Measurements from ENCODE around the gene UBXN7.
"Not testable (repeated sequence)": the region's sequence is repeated elsewhere in the genome, so short reads cannot be mapped to it uniquely, and the experiment has no call there.

UBXN7 gene

GRCh38 chr3:196321162-196321561 lies 111.1 kb downstream of the UBXN7 start:
- Histone ChIP-seq H3K79me2 (ENCODE audit: low read length) (peaks cover 8% of the 10 kb centered on the region), H3K4me3 (ENCODE audit: low read length) (no peak overlapping the region), H3K4me1 (ENCODE audit: low read length) (no peaks in the 10 kb centered on the region), H3K27ac (ENCODE audit: low read length) (no peak overlapping the region), H3K9ac (ENCODE audit: low read length) (no peak overlapping the region), H4K20me1 (ENCODE audit: insufficient read depth, low read length) (no peaks in the 10 kb centered on the region), H2AFZ (ENCODE audit: low read depth, low read length) (no peak overlapping the region), H3K9me3 (ENCODE audit: insufficient read depth, low read length) (no peaks in the 10 kb centered on the region), H3K36me3 (replicated peaks; ENCODE audit: low read depth, low read length) (no peaks in the 10 kb centered on the region), H3K27me3 (ENCODE audit: low read depth, low read length) (no peaks in the 10 kb centered on the region), H3K4me2 (ENCODE audit: low read length) (no peak overlapping the region)
- no peak for TF ChIP-seq EZH2phosphoT487 (IDR thresholded peaks at IDR 0.05; ENCODE audit: low read depth)
- TF ChIP-seq CTCF (IDR thresholded peaks at IDR 0.05; ENCODE audit: low read depth, low read length): no peak

GRCh38 chr3:196320137-196320536 lies 112.1 kb downstream of the UBXN7 start:
- no peak overlapping the region for H2AFZ ChIP-seq (ENCODE audit: low read depth, low read length)
- no peak overlapping the region for H3K9ac ChIP-seq (ENCODE audit: low read length)
- H3K9me3 ChIP-seq (ENCODE audit: insufficient read depth, low read length): no peaks in the 10 kb centered on the region
- no peak overlapping the region for H3K4me3 ChIP-seq (ENCODE audit: low read length)
- H3K36me3 ChIP-seq (replicated peaks; ENCODE audit: low read depth, low read length): no peaks in the 10 kb centered on the region
- TF ChIP-seq CTCF (IDR thresholded peaks at IDR 0.05; ENCODE audit: low read depth, low read length): no peak
- no peak overlapping the region for H3K4me2 ChIP-seq (ENCODE audit: low read length)
- no peak overlapping the region for H3K27ac ChIP-seq (ENCODE audit: low read length)
- no peaks in the 10 kb centered on the region for H4K20me1 ChIP-seq (ENCODE audit: insufficient read depth, low read length)
- no peaks in the 10 kb centered on the region for H3K27me3 ChIP-seq (ENCODE audit: low read depth, low read length)
- H3K4me1 ChIP-seq (ENCODE audit: low read length): no peaks in the 10 kb centered on the region
- peaks cover 8% of the 10 kb centered on the region for H3K79me2 ChIP-seq (ENCODE audit: low read length)

GRCh38 chr3:196317687-196318467 lies 114.3 kb downstream of the UBXN7 start, which contains the start of gene DYNLT2B:
Gene DYNLT2B, minus strand, starts transcription at chr3:196318240. Its CDS starts 88 bp downstream, at chr3:196318152.
- TF ChIP-seq EZH2phosphoT487 (IDR thresholded peaks at IDR 0.05; ENCODE audit: low read depth) (no peak), CTCF (IDR thresholded peaks at IDR 0.05; ENCODE audit: low read depth, low read length) (no peak)
- peak within 1 kb of the TSS; percentile 67 for H3K27ac ChIP-seq (ENCODE audit: low read length)
- no peaks in the 10 kb centered on the region for H3K4me1 ChIP-seq (ENCODE audit: low read length)
- peak within 1 kb of the TSS; percentile 86 for H3K9ac ChIP-seq (ENCODE audit: low read length)
- no peaks in the 10 kb centered on the region for H3K27me3 ChIP-seq (ENCODE audit: low read depth, low read length)
- peaks cover 8% of the 10 kb centered on the region for H3K79me2 ChIP-seq (ENCODE audit: low read length)
- H3K4me3 ChIP-seq (ENCODE audit: low read length): peak within 1 kb of the TSS; percentile 89
- H4K20me1 ChIP-seq (ENCODE audit: insufficient read depth, low read length): no peaks in the 10 kb centered on the region
- H3K4me2 ChIP-seq (ENCODE audit: low read length): peak within 1 kb of the TSS; percentile 61
- H3K36me3 ChIP-seq (replicated peaks; ENCODE audit: low read depth, low read length): no peaks in the 10 kb centered on the region
- H2AFZ ChIP-seq (ENCODE audit: low read depth, low read length): peak within 1 kb of the TSS; percentile 86
- H3K9me3 ChIP-seq (ENCODE audit: insufficient read depth, low read length): no peaks in the 10 kb centered on the region

GRCh38 chr3:196316799-196317686 lies 115.2 kb downstream of the UBXN7 start:
- H3K9me3 ChIP-seq (ENCODE audit: insufficient read depth, low read length); H4K20me1 ChIP-seq (ENCODE audit: insufficient read depth, low read length); H3K36me3 ChIP-seq (replicated peaks; ENCODE audit: low read depth, low read length); H3K27me3 ChIP-seq (ENCODE audit: low read depth, low read length); H3K79me2 ChIP-seq (ENCODE audit: low read length); H3K4me1 ChIP-seq (ENCODE audit: low read length): not testable (repeated sequence)
- H3K27ac ChIP-seq (ENCODE audit: low read length): peak overlapping the region; percentile 67
- peak overlapping the region; percentile 89 for H3K4me3 ChIP-seq (ENCODE audit: low read length)
- peak overlapping the region; percentile 83 for H2AFZ ChIP-seq (ENCODE audit: low read depth, low read length)
- H3K9ac ChIP-seq (ENCODE audit: low read length): peak overlapping the region; percentile 86
- H3K4me2 ChIP-seq (ENCODE audit: low read length): peak overlapping the region; percentile 61

Measured in OCI-LY3 (cell line).